GM23338 (cell line): ENCODE measurements around the gene MKNK2. TPM values are rescaled to one million over a fixed set of nuclear protein-coding genes. Genes with fewer than 3 reads are reported as not detected.

Experiments used
- ATAC-seq: fragments of 200-7000 bp; cut with Tn5 transposase; 3 replicates; pipeline ENCODE4 v1.9.1; 2020
- DNase-seq: peaks from one replicate; pipeline ENCODE4 v3.0.0-alpha.2; 2015; ENCODE audit warnings: low spot score
- H2AFZ ChIP-seq: fragments of 200-600 bp; sonication (generic); 2 replicates; pipeline ENCODE4 v1.8.0; 2016; ENCODE audit warnings: antibody characterized with exemption, mild to moderate bottlenecking, moderate library complexity
- H3F3A ChIP-seq: fragments of 200-600 bp; sonication (generic); replicated peaks from 2 replicates; pipeline ENCODE4 v1.8.0; 2017; ENCODE audit warnings: antibody characterized with exemption, mixed run types, low read depth
- H3K27ac ChIP-seq: fragments of 200-600 bp; sonication (generic); 2 replicates; pipeline ENCODE4 v1.6.1; 2016; ENCODE audit warnings: low read depth
- H3K27me3 ChIP-seq: fragments of 200-600 bp; sonication (generic); 2 replicates; pipeline ENCODE4 v1.8.0; 2016; ENCODE audit warnings: mild to moderate bottlenecking, mixed run types, moderate library complexity; ENCODE audit not compliant: insufficient read depth
- H3K36me3 ChIP-seq: fragments of 200-600 bp; sonication (generic); 2 replicates; pipeline ENCODE4 v1.8.0; 2016; ENCODE audit warnings: mild to moderate bottlenecking; ENCODE audit not compliant: insufficient read depth
- H3K4me1 ChIP-seq: fragments of 200-600 bp; sonication (generic); 2 replicates; pipeline ENCODE4 v1.8.0; 2016; ENCODE audit warnings: mild to moderate bottlenecking, moderate library complexity; ENCODE audit not compliant: insufficient read depth
- H3K4me2 ChIP-seq: fragments of 200-600 bp; sonication (generic); 2 replicates; pipeline ENCODE4 v1.7.1; 2017; ENCODE audit warnings: mixed run types
- H3K4me3 ChIP-seq: fragments of 200-600 bp; sonication (generic); 2 replicates; pipeline ENCODE4 v1.6.1; 2016; ENCODE audit warnings: mixed run types
- H3K79me2 ChIP-seq: fragments of 200-600 bp; sonication (generic); replicated peaks from 2 replicates; pipeline ENCODE4 v1.8.0; 2017; ENCODE audit warnings: mild to moderate bottlenecking; ENCODE audit not compliant: insufficient read depth
- H3K9me2 ChIP-seq: fragments of 200-600 bp; sonication (generic); 2 replicates; pipeline ENCODE4 v1.8.0; 2017; ENCODE audit not compliant: insufficient read depth
- H4K20me1 ChIP-seq: fragments of 200-600 bp; sonication (generic); replicated peaks from 2 replicates; pipeline ENCODE4 v1.8.0; 2017; ENCODE audit warnings: mild to moderate bottlenecking; ENCODE audit not compliant: insufficient read depth
- H3K27ac Mint-ChIP-seq: 2 replicates; pipeline ENCODE4 v1.8.0; 2020; ENCODE audit warnings: inconsistent platforms, mild to moderate bottlenecking, moderate library complexity, mixed read lengths
- H3K27me3 Mint-ChIP-seq: 3 replicates; pipeline ENCODE4 v1.8.0; 2022; ENCODE audit warnings: low read depth, mild to moderate bottlenecking, moderate library complexity, mixed read lengths, inconsistent platforms; ENCODE audit not compliant: insufficient read depth, poor library complexity
- H3K36me3 Mint-ChIP-seq: 3 replicates; pipeline ENCODE4 v1.8.0; 2021; ENCODE audit warnings: low read depth, mild to moderate bottlenecking, inconsistent platforms, moderate library complexity, mixed read lengths
- H3K4me1 Mint-ChIP-seq: 3 replicates; pipeline ENCODE4 v1.8.0; 2020; ENCODE audit warnings: mild to moderate bottlenecking, inconsistent platforms, mixed read lengths
- H3K4me3 Mint-ChIP-seq: 3 replicates; pipeline ENCODE4 v1.8.0; 2021; ENCODE audit warnings: moderate library complexity, mild to moderate bottlenecking, inconsistent platforms, mixed read lengths
- H3K9me3 Mint-ChIP-seq: 3 replicates; pipeline ENCODE4 v1.8.0; 2020; ENCODE audit warnings: moderate library complexity, mild to moderate bottlenecking, inconsistent platforms, mixed read lengths
- CREB1 ChIP-seq: fragments of 250-450 bp; sonication (Bioruptor Pico); IDR thresholded peaks from 2 replicates; pipeline ENCODE4 v1.5.0; 2020; ENCODE audit warnings: low read depth, mild to moderate bottlenecking, moderate library complexity
- EZH2 ChIP-seq: fragments of 200-600 bp; sonication (generic); IDR thresholded peaks from one replicate; pipeline ENCODE4 v1.8.0; 2017; ENCODE audit warnings: antibody characterized with exemption, mild to moderate bottlenecking, low read depth; ENCODE audit not compliant: unreplicated experiment
- JUNB ChIP-seq: IDR thresholded peaks from one replicate; pipeline ENCODE4 v1.6.1; 2016; ENCODE audit warnings: antibody characterized with exemption; ENCODE audit not compliant: unreplicated experiment
- NANOG ChIP-seq: IDR thresholded peaks from 2 replicates; pipeline ENCODE4 v1.6.1; 2016; ENCODE audit warnings: antibody characterized with exemption, borderline replicate concordance
- POLR2AphosphoS5 ChIP-seq: IDR thresholded peaks from 2 replicates; pipeline ENCODE4 v1.6.1; 2016; ENCODE audit warnings: antibody characterized with exemption, low read depth
- STAT1 ChIP-seq: IDR thresholded peaks from one replicate; pipeline ENCODE4 v1.6.1; 2016; ENCODE audit warnings: antibody characterized with exemption; ENCODE audit not compliant: unreplicated experiment
- ZNF114 ChIP-seq: fragments of 250-450 bp; sonication (Bioruptor Pico); IDR thresholded peaks from 2 replicates; pipeline ENCODE4 v1.5.0; 2020; ENCODE audit warnings: mild to moderate bottlenecking, moderate library complexity
- polyA plus RNA-seq: library from polyadenylated mRNA; unstranded; fragments of >200 nt; fragmentation: Nextera tagmentation; extraction: Ambion mirVana; gene quantifications from 2 replicates; pipeline ENCODE4 v1.2.1, GENCODE V29; 2016
- total RNA-seq: library from RNA; depleted of rRNA; stranded (reverse); fragments of >200 nt; shearing (Covaris generic); gene quantifications from 2 replicates; pipeline ENCODE4 v1.2.3, GENCODE V29; 2014
- TF ChIP-seq, protein P1 (sequence below): fragments of 250-450 bp; sonication (Bioruptor Pico); IDR thresholded peaks from 2 replicates; pipeline ENCODE4 v1.5.0; 2020; ENCODE audit warnings: mild to moderate bottlenecking, moderate library complexity
- TF ChIP-seq, protein P2 (sequence below), 2 experiments: fragments of 200-600 bp in 1 of 2; sonication (generic) in 1 of 2; conservative IDR thresholded peaks; 2 replicates each; pipeline versions ENCODE4 v1.5.1 to v1.6.1; 2016 to 2017; ENCODE audit warnings: antibody characterized with exemption in 2 of 2, low read depth in 2 of 2, mild to moderate bottlenecking in 2 of 2, moderate library complexity in 1 of 2

Gene MKNK2
- total and polyA plus RNA-seq, 2 experiments from 2014 or later: 71.0 to 159 TPM

DNA sequence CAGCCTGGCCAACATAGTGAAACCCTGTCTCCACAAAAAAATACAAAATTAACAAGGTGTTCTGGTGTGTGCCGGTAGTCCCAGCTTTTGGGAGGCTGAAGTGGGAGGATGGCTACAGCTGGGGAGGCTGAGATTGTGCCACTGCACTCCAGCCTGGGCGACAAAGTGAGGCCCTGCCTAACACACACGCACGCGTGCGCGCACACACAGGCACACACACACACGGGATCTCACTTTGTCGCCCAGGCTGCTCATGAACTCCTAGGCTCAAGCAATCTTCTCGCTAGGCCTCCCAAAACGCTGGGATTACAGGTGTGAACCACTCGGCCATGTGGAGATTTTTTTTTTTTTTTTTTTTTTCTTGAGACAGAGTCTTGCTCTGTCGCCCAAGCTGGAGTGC, 32.3 kb downstream of the MKNK2 start (continued):
- TF ChIP-seq, protein P1, sequence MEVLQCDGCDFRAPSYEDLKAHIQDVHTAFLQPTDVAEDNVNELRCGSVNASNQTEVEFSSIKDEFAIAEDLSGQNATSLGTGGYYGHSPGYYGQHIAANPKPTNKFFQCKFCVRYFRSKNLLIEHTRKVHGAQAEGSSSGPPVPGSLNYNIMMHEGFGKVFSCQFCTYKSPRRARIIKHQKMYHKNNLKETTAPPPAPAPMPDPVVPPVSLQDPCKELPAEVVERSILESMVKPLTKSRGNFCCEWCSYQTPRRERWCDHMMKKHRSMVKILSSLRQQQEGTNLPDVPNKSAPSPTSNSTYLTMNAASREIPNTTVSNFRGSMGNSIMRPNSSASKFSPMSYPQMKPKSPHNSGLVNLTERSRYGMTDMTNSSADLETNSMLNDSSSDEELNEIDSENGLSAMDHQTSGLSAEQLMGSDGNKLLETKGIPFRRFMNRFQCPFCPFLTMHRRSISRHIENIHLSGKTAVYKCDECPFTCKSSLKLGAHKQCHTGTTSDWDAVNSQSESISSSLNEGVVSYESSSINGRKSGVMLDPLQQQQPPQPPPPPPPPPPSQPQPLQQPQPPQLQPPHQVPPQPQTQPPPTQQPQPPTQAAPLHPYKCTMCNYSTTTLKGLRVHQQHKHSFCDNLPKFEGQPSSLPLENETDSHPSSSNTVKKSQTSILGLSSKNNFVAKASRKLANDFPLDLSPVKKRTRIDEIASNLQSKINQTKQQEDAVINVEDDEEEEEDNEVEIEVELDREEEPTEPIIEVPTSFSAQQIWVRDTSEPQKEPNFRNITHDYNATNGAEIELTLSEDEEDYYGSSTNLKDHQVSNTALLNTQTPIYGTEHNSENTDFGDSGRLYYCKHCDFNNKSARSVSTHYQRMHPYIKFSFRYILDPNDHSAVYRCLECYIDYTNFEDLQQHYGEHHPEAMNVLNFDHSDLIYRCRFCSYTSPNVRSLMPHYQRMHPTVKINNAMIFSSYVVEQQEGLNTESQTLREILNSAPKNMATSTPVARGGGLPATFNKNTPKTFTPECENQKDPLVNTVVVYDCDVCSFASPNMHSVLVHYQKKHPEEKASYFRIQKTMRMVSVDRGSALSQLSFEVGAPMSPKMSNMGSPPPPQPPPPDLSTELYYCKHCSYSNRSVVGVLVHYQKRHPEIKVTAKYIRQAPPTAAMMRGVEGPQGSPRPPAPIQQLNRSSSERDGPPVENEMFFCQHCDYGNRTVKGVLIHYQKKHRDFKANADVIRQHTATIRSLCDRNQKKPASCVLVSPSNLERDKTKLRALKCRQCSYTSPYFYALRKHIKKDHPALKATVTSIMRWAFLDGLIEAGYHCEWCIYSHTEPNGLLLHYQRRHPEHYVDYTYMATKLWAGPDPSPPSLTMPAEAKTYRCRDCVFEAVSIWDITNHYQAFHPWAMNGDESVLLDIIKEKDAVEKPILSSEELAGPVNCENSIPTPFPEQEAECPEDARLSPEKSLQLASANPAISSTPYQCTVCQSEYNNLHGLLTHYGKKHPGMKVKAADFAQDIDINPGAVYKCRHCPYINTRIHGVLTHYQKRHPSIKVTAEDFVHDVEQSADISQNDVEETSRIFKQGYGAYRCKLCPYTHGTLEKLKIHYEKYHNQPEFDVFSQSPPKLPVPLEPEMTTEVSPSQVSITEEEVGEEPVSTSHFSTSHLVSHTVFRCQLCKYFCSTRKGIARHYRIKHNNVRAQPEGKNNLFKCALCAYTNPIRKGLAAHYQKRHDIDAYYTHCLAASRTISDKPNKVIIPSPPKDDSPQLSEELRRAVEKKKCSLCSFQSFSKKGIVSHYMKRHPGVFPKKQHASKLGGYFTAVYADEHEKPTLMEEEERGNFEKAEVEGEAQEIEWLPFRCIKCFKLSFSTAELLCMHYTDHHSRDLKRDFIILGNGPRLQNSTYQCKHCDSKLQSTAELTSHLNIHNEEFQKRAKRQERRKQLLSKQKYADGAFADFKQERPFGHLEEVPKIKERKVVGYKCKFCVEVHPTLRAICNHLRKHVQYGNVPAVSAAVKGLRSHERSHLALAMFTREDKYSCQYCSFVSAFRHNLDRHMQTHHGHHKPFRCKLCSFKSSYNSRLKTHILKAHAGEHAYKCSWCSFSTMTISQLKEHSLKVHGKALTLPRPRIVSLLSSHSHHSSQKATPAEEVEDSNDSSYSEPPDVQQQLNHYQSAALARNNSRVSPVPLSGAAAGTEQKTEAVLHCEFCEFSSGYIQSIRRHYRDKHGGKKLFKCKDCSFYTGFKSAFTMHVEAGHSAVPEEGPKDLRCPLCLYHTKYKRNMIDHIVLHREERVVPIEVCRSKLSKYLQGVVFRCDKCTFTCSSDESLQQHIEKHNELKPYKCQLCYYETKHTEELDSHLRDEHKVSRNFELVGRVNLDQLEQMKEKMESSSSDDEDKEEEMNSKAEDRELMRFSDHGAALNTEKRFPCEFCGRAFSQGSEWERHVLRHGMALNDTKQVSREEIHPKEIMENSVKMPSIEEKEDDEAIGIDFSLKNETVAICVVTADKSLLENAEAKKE: no peak
- TF ChIP-seq EZH2 (no peak), ZNF114 (CRISPR knock-in tag) (no peak), POLR2AphosphoS5 (no peak), CREB1 (CRISPR knock-in tag) (no peak), STAT1 (no peak), NANOG (no peak)

DNA sequence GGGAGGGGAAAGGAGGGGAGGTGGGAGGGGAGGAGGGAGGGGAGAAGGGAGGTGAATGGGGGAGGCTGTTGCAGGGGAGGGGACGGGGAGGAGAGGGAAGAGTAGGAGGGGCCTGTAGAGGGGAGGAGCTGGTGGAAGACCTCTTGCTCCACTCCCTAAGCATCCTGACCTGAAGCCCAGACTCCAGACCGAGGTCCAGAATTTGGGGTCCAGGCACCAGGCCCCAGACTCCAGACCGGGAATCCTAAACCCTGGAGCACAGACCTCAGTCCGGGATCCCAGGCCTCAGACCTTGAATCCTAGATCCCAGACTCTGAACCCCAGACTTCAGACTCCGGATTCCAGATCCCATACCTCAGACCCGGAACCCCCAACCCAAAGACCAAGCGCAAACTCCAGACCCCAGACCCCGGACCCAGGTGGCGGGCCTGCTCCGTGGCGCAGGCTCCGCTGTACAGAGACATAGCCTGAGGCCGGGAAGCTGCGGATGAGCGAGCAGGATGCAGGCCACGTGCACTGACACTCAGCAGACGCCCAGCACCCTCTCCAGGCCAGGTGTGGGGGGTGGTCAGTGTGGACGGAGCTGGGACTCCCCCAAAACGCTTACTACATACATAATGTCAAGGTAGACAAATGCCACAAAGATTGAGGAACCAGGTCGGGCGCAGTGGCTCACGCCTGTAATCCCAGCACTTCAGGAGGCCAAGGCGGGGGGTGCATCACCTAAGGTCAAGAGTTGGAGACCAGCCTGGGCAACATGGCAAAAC, 34.8 kb downstream of the MKNK2 start:
- Histone ChIP-seq H3K27me3 (no peaks in the 10 kb centered on the region), H3K4me2 (no peak overlapping the region), H3K79me2 (0 out of 2 replicates have a peak, but pooled peaks cover 3% of the 10 kb centered on the region), H3K9me2 (no peaks in the 10 kb centered on the region), H2AFZ (no peak overlapping the region), H3K27ac (0 out of 2 replicates have a peak overlapping the region, but pooled peaks have one; percentile 32), H3K4me3 (no peak overlapping the region), H3K36me3 (no peaks in the 10 kb centered on the region), H4K20me1 (no peaks in the 10 kb centered on the region), H3K4me1 (peaks cover 3% of the 10 kb centered on the region; the same call in 1 of the 2 replicates), H3F3A (peaks cover 9% of the 10 kb centered on the region; the same call in 1 of the 2 replicates)
- DNase-seq (peak; percentile 67), ATAC-seq (peak; percentile 32)
- H3K27me3 Mint-ChIP-seq: peaks cover 13% of the 10 kb centered on the region
- no peak overlapping the region for H3K27ac Mint-ChIP-seq
- no peaks in the 10 kb centered on the region for H3K9me3 Mint-ChIP-seq
- peaks cover 5% of the 10 kb centered on the region for H3K4me1 Mint-ChIP-seq
- peak overlapping the region; percentile 58 for H3K4me3 Mint-ChIP-seq
- peaks cover 10% of the 10 kb centered on the region for H3K36me3 Mint-ChIP-seq
- TF ChIP-seq, protein P2, sequence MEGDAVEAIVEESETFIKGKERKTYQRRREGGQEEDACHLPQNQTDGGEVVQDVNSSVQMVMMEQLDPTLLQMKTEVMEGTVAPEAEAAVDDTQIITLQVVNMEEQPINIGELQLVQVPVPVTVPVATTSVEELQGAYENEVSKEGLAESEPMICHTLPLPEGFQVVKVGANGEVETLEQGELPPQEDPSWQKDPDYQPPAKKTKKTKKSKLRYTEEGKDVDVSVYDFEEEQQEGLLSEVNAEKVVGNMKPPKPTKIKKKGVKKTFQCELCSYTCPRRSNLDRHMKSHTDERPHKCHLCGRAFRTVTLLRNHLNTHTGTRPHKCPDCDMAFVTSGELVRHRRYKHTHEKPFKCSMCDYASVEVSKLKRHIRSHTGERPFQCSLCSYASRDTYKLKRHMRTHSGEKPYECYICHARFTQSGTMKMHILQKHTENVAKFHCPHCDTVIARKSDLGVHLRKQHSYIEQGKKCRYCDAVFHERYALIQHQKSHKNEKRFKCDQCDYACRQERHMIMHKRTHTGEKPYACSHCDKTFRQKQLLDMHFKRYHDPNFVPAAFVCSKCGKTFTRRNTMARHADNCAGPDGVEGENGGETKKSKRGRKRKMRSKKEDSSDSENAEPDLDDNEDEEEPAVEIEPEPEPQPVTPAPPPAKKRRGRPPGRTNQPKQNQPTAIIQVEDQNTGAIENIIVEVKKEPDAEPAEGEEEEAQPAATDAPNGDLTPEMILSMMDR (conservative IDR thresholded peaks at IDR 0.05; ENCODE audit: low read depth in 2 of 2): no peak
- TF ChIP-seq NANOG: no peak
- no peak for TF ChIP-seq JUNB
